ENCODE data around the gene SERPINB1. TPM values are rescaled to one million over a fixed set of nuclear protein-coding genes. Genes with fewer than 3 reads are reported as not detected.

The SERPINB1 gene
- total RNA-seq, 1 donor from 2014 or later = 14.8 TPM

GRCh38 chr6:2798586-2799134 lies 43.0 kb downstream of the SERPINB1 start:
- Mint-ChIP-seq H3K9me3 (ENCODE audit: unreplicated experiment) (no peaks in the 10 kb centered on the region), H3K4me1 (ENCODE audit: unreplicated experiment) (no peaks in the 10 kb centered on the region), H3K4me3 (ENCODE audit: unreplicated experiment) (no peak overlapping the region), H3K27me3 (ENCODE audit: unreplicated experiment) (no peaks in the 10 kb centered on the region), H3K36me3 (ENCODE audit: unreplicated experiment) (peaks cover 3% of the 10 kb centered on the region), H3K27ac (ENCODE audit: unreplicated experiment) (no peak overlapping the region)
- DNase-seq (ENCODE audit: extremely low spot score, unreplicated experiment) = no peak
- TF ChIP-seq CTCF (IDR thresholded peaks at IDR 0.05) = no peak

GRCh38 chr6:2797564-2798031 lies 44.1 kb downstream of the SERPINB1 start:
- peaks cover 2% of the 10 kb centered on the region for H3K4me1 Mint-ChIP-seq (ENCODE audit: unreplicated experiment)
- no peak for TF ChIP-seq CTCF (IDR thresholded peaks at IDR 0.05)
- H3K27ac Mint-ChIP-seq (ENCODE audit: unreplicated experiment) = no peak overlapping the region
- DNase-seq (ENCODE audit: extremely low spot score, unreplicated experiment) = no peak
- peaks cover 3% of the 10 kb centered on the region for H3K36me3 Mint-ChIP-seq (ENCODE audit: unreplicated experiment)
- H3K4me3 Mint-ChIP-seq (ENCODE audit: unreplicated experiment) = no peak overlapping the region
- no peaks in the 10 kb centered on the region for H3K27me3 Mint-ChIP-seq (ENCODE audit: unreplicated experiment)
- H3K9me3 Mint-ChIP-seq (ENCODE audit: unreplicated experiment) = no peaks in the 10 kb centered on the region

GRCh38 chr6:2796861-2797260 lies 44.8 kb downstream of the SERPINB1 start:
- peaks cover 7% of the 10 kb centered on the region for H3K4me1 Mint-ChIP-seq (ENCODE audit: unreplicated experiment)

GRCh38 chr6:2795956-2796355 lies 45.7 kb downstream of the SERPINB1 start:
- Mint-ChIP-seq H3K9me3 (ENCODE audit: unreplicated experiment) (no peaks in the 10 kb centered on the region), H3K36me3 (ENCODE audit: unreplicated experiment) (peaks cover 3% of the 10 kb centered on the region), H3K4me1 (ENCODE audit: unreplicated experiment) (peaks cover 11% of the 10 kb centered on the region), H3K27ac (ENCODE audit: unreplicated experiment) (no peak overlapping the region), H3K4me3 (ENCODE audit: unreplicated experiment) (no peak overlapping the region), H3K27me3 (ENCODE audit: unreplicated experiment) (no peaks in the 10 kb centered on the region)
- TF ChIP-seq CTCF (IDR thresholded peaks at IDR 0.05) = no peak
- DNase-seq (ENCODE audit: extremely low spot score, unreplicated experiment) = no peak

More at GRCh38 chr6:2796861-2797260, 44.8 kb downstream of the SERPINB1 start:
- no peak for TF ChIP-seq CTCF (IDR thresholded peaks at IDR 0.05)
- no peaks in the 10 kb centered on the region for H3K9me3 Mint-ChIP-seq (ENCODE audit: unreplicated experiment)
- H3K27me3 Mint-ChIP-seq (ENCODE audit: unreplicated experiment) = no peaks in the 10 kb centered on the region
- no peak overlapping the region for H3K27ac Mint-ChIP-seq (ENCODE audit: unreplicated experiment)
- H3K4me3 Mint-ChIP-seq (ENCODE audit: unreplicated experiment) = no peak overlapping the region
- H3K36me3 Mint-ChIP-seq (ENCODE audit: unreplicated experiment) = peaks cover 3% of the 10 kb centered on the region
- DNase-seq (ENCODE audit: extremely low spot score, unreplicated experiment) = no peak

GRCh38 chr6:2795162-2795561 lies 46.5 kb downstream of the SERPINB1 start:
- no peak for TF ChIP-seq CTCF (IDR thresholded peaks at IDR 0.05)
- Mint-ChIP-seq H3K4me1 (ENCODE audit: unreplicated experiment) (peaks cover 19% of the 10 kb centered on the region), H3K27me3 (ENCODE audit: unreplicated experiment) (no peaks in the 10 kb centered on the region), H3K36me3 (ENCODE audit: unreplicated experiment) (peaks cover 3% of the 10 kb centered on the region), H3K27ac (ENCODE audit: unreplicated experiment) (no peak overlapping the region), H3K9me3 (ENCODE audit: unreplicated experiment) (no peaks in the 10 kb centered on the region), H3K4me3 (ENCODE audit: unreplicated experiment) (no peak overlapping the region)
- DNase-seq (ENCODE audit: extremely low spot score, unreplicated experiment) = no peak

All from osteocyte (in vitro differentiated cells).